Purkinje cell (primary cell): Measurements from ENCODE around the gene OR2AT4. TPM values are rescaled to one million over a fixed set of nuclear protein-coding genes. Genes with fewer than 3 reads are reported as not detected.

Experiments used
- polyA plus RNA-seq: library from polyadenylated mRNA; unstranded; fragments of >200 nt; fragmentation: Nextera tagmentation; gene quantifications from 2 replicates; pipeline ENCODE4 v1.2.1, GENCODE V29; 2014

Gene OR2AT4
- not detected in 2 replicates for polyA plus RNA-seq

GRCh38 chr11:75096456-75097172 is at the start of gene OR2AT4:
Gene OR2AT4 (minus strand): TSS chr11:75096876.

Other genes starting within 250 kb of the OR2AT4 start
- gene XRRA1, start 147.8 kb downstream of the OR2AT4 start, polyA plus RNA-seq: 4.2 and 5.7 TPM in 2 replicates
- 470 and 602 TPM in 2 replicates for gene SPCS2, start 147.6 kb downstream of the OR2AT4 start, polyA plus RNA-seq
- 0.97 and 1.7 TPM in 2 replicates for gene NEU3, start 107.9 kb downstream of the OR2AT4 start, polyA plus RNA-seq
- 0.14 and 0.81 TPM in 2 replicates for gene SLCO2B1, start 54.2 kb upstream of the OR2AT4 start, polyA plus RNA-seq
- 1.0 TPM in 1 of 2 replicates, not detected in the other for gene TPBGL, start 143.9 kb upstream of the OR2AT4 start, polyA plus RNA-seq